CD14-positive monocyte (primary cell): ENCODE measurements around the gene XYLT1. TPM values are rescaled to one million over a fixed set of nuclear protein-coding genes. Genes with fewer than 3 reads are reported as not detected.

Experiments
- DNase-seq, 3 donors: peaks; one replicate each; pipeline ENCODE4 v3.0.0-alpha.2; 2011 to 2022
- H2AFZ ChIP-seq: 2 replicates; pipeline ENCODE4 v1.6.0; 2012; ENCODE audit warnings: mild to moderate bottlenecking, low read depth, low read length, inconsistent platforms; ENCODE audit not compliant: insufficient read depth, poor library complexity, severe bottlenecking
- H3K27ac ChIP-seq, 2 donors: 1 replicate in 1 of 2; 2 replicates in 1 of 2; pipeline ENCODE4 v1.5.1; 2012 to 2013; ENCODE audit warnings: low read length in 2 of 2, control low read depth in 1 of 2, inconsistent platforms in 1 of 2, low read depth in 1 of 2, mild to moderate bottlenecking in 1 of 2
- H3K27me3 ChIP-seq, 2 donors: one replicate each; pipeline versions ENCODE4 v1.6.0 to v1.6.1; 2011 to 2013; ENCODE audit warnings: low read length in 2 of 2; ENCODE audit not compliant: control insufficient read depth in 2 of 2, insufficient read depth in 2 of 2
- H3K36me3 ChIP-seq, 2 donors: replicated peaks in 1 of 2; 1 replicate in 1 of 2; 2 replicates in 1 of 2; pipeline versions ENCODE4 v1.5.1 to v1.6.1; 2012 to 2013; ENCODE audit warnings: low read length in 2 of 2, control low read depth in 1 of 2, inconsistent platforms in 1 of 2, mild to moderate bottlenecking in 1 of 2; ENCODE audit not compliant: insufficient read depth in 2 of 2, control insufficient read depth in 1 of 2
- H3K4me1 ChIP-seq, 2 donors: 1 replicate in 1 of 2; 2 replicates in 1 of 2; pipeline versions ENCODE4 v1.5.1 to v1.6.1; 2012 to 2013; ENCODE audit warnings: low read length in 2 of 2, control low read depth in 1 of 2, inconsistent platforms in 1 of 2, mild to moderate bottlenecking in 1 of 2, moderate library complexity in 1 of 2; ENCODE audit not compliant: insufficient read depth in 2 of 2, control insufficient read depth in 1 of 2
- H3K4me2 ChIP-seq: replicated peaks from 2 replicates; pipeline ENCODE3; 2012; ENCODE audit warnings: low read length, moderate library complexity, mild to moderate bottlenecking; ENCODE audit not compliant: poor library complexity, severe bottlenecking; ENCODE audit errors: extremely low read depth
- H3K4me3 ChIP-seq, 3 experiments: fragments of 200-600 bp in 1 of 3; sonication (generic) in 1 of 3; replicated peaks in 1 of 3; 1 replicate in 2 of 3; 2 replicates in 1 of 3; pipeline ENCODE4 v1.5.1; 2011 to 2013; ENCODE audit warnings: low read length in 3 of 3, mild to moderate bottlenecking in 3 of 3, control low read depth in 2 of 3, low read depth in 2 of 3, inconsistent platforms in 1 of 3, moderate library complexity in 1 of 3
- H3K79me2 ChIP-seq: 2 replicates; pipeline ENCODE4 v1.6.0; 2012; ENCODE audit warnings: mild to moderate bottlenecking, control low read depth, inconsistent platforms, low read length, moderate library complexity; ENCODE audit not compliant: insufficient read depth
- H3K9ac ChIP-seq: 2 replicates; pipeline ENCODE4 v1.6.0; 2017; ENCODE audit warnings: low read length, mild to moderate bottlenecking; ENCODE audit not compliant: insufficient read depth, poor library complexity, severe bottlenecking
- H3K9me3 ChIP-seq, 2 donors: replicated peaks in 1 of 2; 1 replicate in 1 of 2; 2 replicates in 1 of 2; pipeline versions ENCODE4 v1.5.1 to v1.6.1; 2012 to 2013; ENCODE audit warnings: low read length in 2 of 2, control low read depth in 1 of 2; ENCODE audit not compliant: control insufficient read depth in 1 of 2, insufficient read depth in 1 of 2
- H4K20me1 ChIP-seq: 2 replicates; pipeline ENCODE4 v1.6.0; 2012; ENCODE audit warnings: mild to moderate bottlenecking, low read length, control low read depth, moderate library complexity; ENCODE audit not compliant: insufficient read depth
- H3K27ac Mint-ChIP-seq, 7 donors: one replicate each; pipeline ENCODE4 v1.8.0; 2020; ENCODE audit warnings: mild to moderate bottlenecking in 7 of 7, mixed read lengths in 7 of 7, moderate library complexity in 6 of 7, inconsistent platforms in 2 of 7
- H3K27me3 Mint-ChIP-seq, 3 donors: one replicate each; pipeline ENCODE4 v1.8.0; 2021 to 2022; ENCODE audit warnings: low read depth in 3 of 3, mild to moderate bottlenecking in 3 of 3, mixed read lengths in 3 of 3, moderate library complexity in 3 of 3, inconsistent platforms in 1 of 3
- H3K36me3 Mint-ChIP-seq, 2 donors: one replicate each; pipeline ENCODE4 v1.8.0; 2020; ENCODE audit warnings: mixed read lengths in 2 of 2, inconsistent platforms in 1 of 2, mild to moderate bottlenecking in 1 of 2
- H3K4me1 Mint-ChIP-seq: one replicate; pipeline ENCODE4 v1.8.0; 2020; ENCODE audit warnings: mild to moderate bottlenecking, mixed read lengths
- H3K4me3 Mint-ChIP-seq, 2 donors: one replicate each; pipeline ENCODE4 v1.8.0; 2020; ENCODE audit warnings: mild to moderate bottlenecking in 2 of 2, mixed read lengths in 2 of 2, moderate library complexity in 1 of 2
- H3K9me3 Mint-ChIP-seq, 7 donors: one replicate each; pipeline ENCODE4 v1.8.0; 2020 to 2022; ENCODE audit warnings: mixed read lengths in 7 of 7, mild to moderate bottlenecking in 6 of 7, moderate library complexity in 6 of 7, inconsistent platforms in 2 of 7
- CTCF ChIP-seq: fragments of 200-600 bp; IDR thresholded peaks from one replicate; pipeline ENCODE4 v1.8.0; 2022; ENCODE audit warnings: antibody characterized with exemption, mild to moderate bottlenecking
- WGBS: methylation state at CpG from one replicate; pipeline ENCODE4 v1.1.5; 2013; ENCODE audit warnings: missing lambda C conversion rate; ENCODE audit not compliant: insufficient coverage; 5-methylcytosine and 5-hydroxymethylcytosine counted together
- intact Hi-C, 2 donors: fragments of 100-400 bp; cut with micrococcal nuclease; formaldehyde crosslinking; loops; one replicate each; pipeline versions ENCODE4 v1.15.0 to v1.15.1; 2023
- polyA plus RNA-seq, 3 donors: library from polyadenylated mRNA; depleted of rRNA in 1 of 3; unstranded in 2 of 3; stranded (reverse) in 1 of 3; fragments of 300-500 nt in 2 of 3; fragments of >200 nt in 1 of 3; fragmentation: Illumina TruSeq in 2 of 3; gene quantifications; 1 replicate in 2 of 3; 2 replicates in 1 of 3; pipeline ENCODE4 v1.2.3, GENCODE V29; 2012 to 2021

The XYLT1 gene
- polyA plus RNA-seq, 3 donors: 0.51 to 9.4 (median 1.6) TPM

DNA sequence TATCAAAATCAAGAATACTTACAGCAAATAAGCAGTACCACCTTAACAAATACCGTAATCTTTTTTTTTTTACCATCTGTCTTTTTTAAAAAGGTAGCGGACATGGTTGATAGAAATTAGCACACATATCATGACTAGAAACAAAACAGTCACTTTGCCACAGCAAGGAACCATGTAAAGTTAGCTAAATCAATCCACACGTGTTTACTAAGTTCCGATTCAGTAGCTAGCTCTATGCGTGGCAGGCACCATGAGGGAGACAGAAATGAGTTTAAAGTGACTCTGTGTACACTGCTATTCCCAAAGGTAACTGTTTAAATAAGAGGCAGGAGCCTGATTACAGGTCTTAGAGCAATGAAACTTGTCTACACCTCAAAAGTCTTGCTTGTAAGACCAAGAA is 108.6 kb downstream of the XYLT1 start:
- Histone ChIP-seq H3K4me1 (peaks cover 76 to 80% of the 10 kb centered on the region in 2 donors), H3K9me3 (no peaks in the 10 kb centered on the region), H3K4me2 (no peak overlapping the region), H4K20me1 (no peaks in the 10 kb centered on the region), H3K27me3 (no peaks in the 10 kb centered on the region), H3K4me3 (no peak overlapping the region), H3K27ac (no peak overlapping the region), H2AFZ (no peak overlapping the region), H3K9ac (no peak overlapping the region), H3K79me2 (peaks cover 73% of the 10 kb centered on the region), H3K36me3 (no peaks in the 10 kb centered on the region)
- 80% methylated on average over 2 of the region's 5 CpGs for WGBS
- Mint-ChIP-seq H3K27ac (peak overlapping the region in 1 of 7 donors; percentile 3), H3K36me3 (peaks cover 15 to 21% of the 10 kb centered on the region in 2 donors), H3K27me3 (peaks cover 0 to 2% (median 0%) of the 10 kb centered on the region in 3 donors), H3K9me3 (peaks cover 0 to 2% (median 0%) of the 10 kb centered on the region in 7 donors), H3K4me3 (no peak overlapping the region), H3K4me1 (peaks cover 80% of the 10 kb centered on the region)
- no peak for TF ChIP-seq CTCF
- no peak for DNase-seq
- intact Hi-C loops: no loop called here

DNA sequence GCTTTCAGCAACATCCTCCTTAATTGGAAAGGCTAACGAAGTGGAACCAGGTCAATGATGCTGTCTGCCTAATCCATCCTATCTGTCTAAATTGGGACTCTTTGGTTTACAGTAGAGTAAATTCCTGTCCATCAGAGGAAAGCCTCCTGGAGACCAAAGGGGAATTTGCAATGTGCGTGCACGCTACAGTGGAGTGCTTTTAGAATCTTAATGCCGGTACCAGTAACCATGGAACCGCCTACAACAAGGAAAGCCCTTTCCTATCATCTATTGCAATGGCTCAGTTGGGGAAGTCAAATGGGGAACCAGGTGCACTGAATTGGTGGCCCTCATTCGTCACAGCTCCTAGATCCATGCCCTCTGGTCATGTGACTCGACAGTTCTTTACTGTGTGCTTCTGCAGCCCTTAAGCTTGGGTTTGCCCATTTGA is 110.1 kb downstream of the XYLT1 start:
- Histone ChIP-seq H4K20me1 (no peaks in the 10 kb centered on the region), H3K4me2 (no peak overlapping the region), H3K36me3 (peaks cover 0 to 6% of the 10 kb centered on the region in 2 donors), H3K79me2 (peaks cover 58% of the 10 kb centered on the region), H3K4me1 (peaks cover 69 to 72% of the 10 kb centered on the region in 2 donors), H3K4me3 (no peak overlapping the region), H3K27me3 (no peaks in the 10 kb centered on the region), H3K9me3 (no peaks in the 10 kb centered on the region), H2AFZ (no peak overlapping the region), H3K9ac (peak overlapping the region; percentile 49), H3K27ac (peak overlapping the region; percentile 54 to 88)
- H3K27me3 Mint-ChIP-seq: peaks cover 0 to 2% (median 0%) of the 10 kb centered on the region in 3 donors
- peak overlapping the region in 1 of 2 donors; percentile 21 for H3K4me3 Mint-ChIP-seq
- peaks cover 19 to 28% of the 10 kb centered on the region in 2 donors for H3K36me3 Mint-ChIP-seq
- peak overlapping the region; percentile 84 to 98 (median 95) for H3K27ac Mint-ChIP-seq
- 33% methylated on average over 2 of the region's 7 CpGs for WGBS
- peaks cover 0 to 2% (median 0%) of the 10 kb centered on the region in 7 donors for H3K9me3 Mint-ChIP-seq
- intact Hi-C loops: loop anchor here in 1 of 2 donors (1.0 kb wide), 1 partner anchor 18 kb away; no protein-coding TSS in a partner anchor
- no peak for TF ChIP-seq CTCF
- H3K4me1 Mint-ChIP-seq: peaks cover 75% of the 10 kb centered on the region
- DNase-seq: peak; percentile 96 to 99 (median 99)
